Measurements from ENCODE around the gene RNFT2.
"Not testable (repeated sequence)": the region's sequence is repeated elsewhere in the genome, so short reads cannot be mapped to it uniquely, and the experiment has no call there.

Gene RNFT2

GRCh38 chr12:116731801-116732200 lies 6.3 kb upstream of the RNFT2 start:
- Histone ChIP-seq H3K4me3 (ENCODE audit: low read length) (no peak overlapping the region), H3K9ac (ENCODE audit: low read length) (no peak overlapping the region), H3K27me3 (ENCODE audit: control insufficient read depth, insufficient read depth, low read length) (no peaks in the 10 kb centered on the region), H3K27ac (ENCODE audit: low read length) (no peak overlapping the region), H3K36me3 (ENCODE audit: control insufficient read depth, low read depth, low read length) (peaks cover 12% of the 10 kb centered on the region), H3K4me1 (ENCODE audit: control insufficient read depth, low read depth, low read length) (peaks cover 9% of the 10 kb centered on the region), H3K9me3 (ENCODE audit: control insufficient read depth, low read depth, low read length) (no peaks in the 10 kb centered on the region)

- no peaks in the 10 kb centered on the region for H3K9me3 ChIP-seq (ENCODE audit: control insufficient read depth, low read depth, low read length)
- no peak overlapping the region for H3K9ac ChIP-seq (ENCODE audit: low read length)
- H3K27me3 ChIP-seq (ENCODE audit: control insufficient read depth, insufficient read depth, low read length) = no peaks in the 10 kb centered on the region
- no peak overlapping the region for H3K4me3 ChIP-seq (ENCODE audit: low read length)
- H3K4me1 ChIP-seq (ENCODE audit: control insufficient read depth, low read depth, low read length) = peaks cover 8% of the 10 kb centered on the region
- peaks cover 12% of the 10 kb centered on the region for H3K36me3 ChIP-seq (ENCODE audit: control insufficient read depth, low read depth, low read length)
- no peak overlapping the region for H3K27ac ChIP-seq (ENCODE audit: low read length)
Measured at GRCh38 chr12:116734156-116734768, 3.9 kb upstream of the RNFT2 start.

GRCh38 chr12:116735084-116735483 lies 3.0 kb upstream of the RNFT2 start:
- no peaks in the 10 kb centered on the region for H3K27me3 ChIP-seq (ENCODE audit: control insufficient read depth, insufficient read depth, low read length)
- no peaks in the 10 kb centered on the region for H3K9me3 ChIP-seq (ENCODE audit: control insufficient read depth, low read depth, low read length)
- peaks cover 12% of the 10 kb centered on the region for H3K36me3 ChIP-seq (ENCODE audit: control insufficient read depth, low read depth, low read length)
- no peak overlapping the region for H3K4me3 ChIP-seq (ENCODE audit: low read length)
- no peak overlapping the region for H3K27ac ChIP-seq (ENCODE audit: low read length)
- peaks cover 8% of the 10 kb centered on the region for H3K4me1 ChIP-seq (ENCODE audit: control insufficient read depth, low read depth, low read length)
- no peak overlapping the region for H3K9ac ChIP-seq (ENCODE audit: low read length)

GRCh38 chr12:116735951-116736599 lies 2.0 kb upstream of the RNFT2 start:
- H3K4me3 ChIP-seq (ENCODE audit: low read length) = peak overlapping the region; percentile 91
- no peaks in the 10 kb centered on the region for H3K9me3 ChIP-seq (ENCODE audit: control insufficient read depth, low read depth, low read length)
- H3K27me3 ChIP-seq (ENCODE audit: control insufficient read depth, insufficient read depth, low read length) = no peaks in the 10 kb centered on the region
- H3K36me3 ChIP-seq (ENCODE audit: control insufficient read depth, low read depth, low read length) = peaks cover 22% of the 10 kb centered on the region
- H3K9ac ChIP-seq (ENCODE audit: low read length) = no peak overlapping the region
- peaks cover 8% of the 10 kb centered on the region for H3K4me1 ChIP-seq (ENCODE audit: control insufficient read depth, low read depth, low read length)
- no peak overlapping the region for H3K27ac ChIP-seq (ENCODE audit: low read length)

GRCh38 chr12:116736962-116737773 lies 947 bp upstream of the RNFT2 start:
- no peak overlapping the region for H3K27ac ChIP-seq (ENCODE audit: low read length)
- H3K27me3 ChIP-seq (ENCODE audit: control insufficient read depth, insufficient read depth, low read length) = no peaks in the 10 kb centered on the region
- no peaks in the 10 kb centered on the region for H3K9me3 ChIP-seq (ENCODE audit: control insufficient read depth, low read depth, low read length)
- H3K9ac ChIP-seq (ENCODE audit: low read length) = peak overlapping the region; percentile 79
- peaks cover 8% of the 10 kb centered on the region for H3K4me1 ChIP-seq (ENCODE audit: control insufficient read depth, low read depth, low read length)
- H3K36me3 ChIP-seq (ENCODE audit: control insufficient read depth, low read depth, low read length) = peaks cover 23% of the 10 kb centered on the region
- peak overlapping the region; percentile 91 for H3K4me3 ChIP-seq (ENCODE audit: low read length)

- no peaks in the 10 kb centered on the region for H3K27me3 ChIP-seq (ENCODE audit: control insufficient read depth, insufficient read depth, low read length)
- peaks cover 19% of the 10 kb centered on the region for H3K36me3 ChIP-seq (ENCODE audit: control insufficient read depth, low read depth, low read length)
- no peak overlapping the region for H3K4me3 ChIP-seq (ENCODE audit: low read length)
- no peak overlapping the region for H3K27ac ChIP-seq (ENCODE audit: low read length)
- H3K9ac ChIP-seq (ENCODE audit: low read length) = no peak overlapping the region
- H3K4me1 ChIP-seq (ENCODE audit: control insufficient read depth, low read depth, low read length) = peaks cover 8% of the 10 kb centered on the region
- no peaks in the 10 kb centered on the region for H3K9me3 ChIP-seq (ENCODE audit: control insufficient read depth, low read depth, low read length)
Measured at GRCh38 chr12:116739381-116739887, 1.3 kb downstream of the RNFT2 start.

GRCh38 chr12:116742787-116743186 lies 4.7 kb downstream of the RNFT2 start:
- not testable (repeated sequence) for H3K4me1 ChIP-seq (ENCODE audit: control insufficient read depth, low read depth, low read length); H3K27ac ChIP-seq (ENCODE audit: low read length); H3K27me3 ChIP-seq (ENCODE audit: control insufficient read depth, insufficient read depth, low read length); H3K9ac ChIP-seq (ENCODE audit: low read length); H3K4me3 ChIP-seq (ENCODE audit: low read length); H3K9me3 ChIP-seq (ENCODE audit: control insufficient read depth, low read depth, low read length)
- peaks cover 12% of the 10 kb centered on the region for H3K36me3 ChIP-seq (ENCODE audit: control insufficient read depth, low read depth, low read length)

- H3K4me1 ChIP-seq (ENCODE audit: control insufficient read depth, low read depth, low read length) = no peaks in the 10 kb centered on the region
- no peak overlapping the region for H3K4me3 ChIP-seq (ENCODE audit: low read length)
- H3K9ac ChIP-seq (ENCODE audit: low read length) = no peak overlapping the region
- no peaks in the 10 kb centered on the region for H3K27me3 ChIP-seq (ENCODE audit: control insufficient read depth, insufficient read depth, low read length)
- peaks cover 12% of the 10 kb centered on the region for H3K36me3 ChIP-seq (ENCODE audit: control insufficient read depth, low read depth, low read length)
- H3K9me3 ChIP-seq (ENCODE audit: control insufficient read depth, low read depth, low read length) = no peaks in the 10 kb centered on the region
- no peak overlapping the region for H3K27ac ChIP-seq (ENCODE audit: low read length)
Measured at GRCh38 chr12:116744766-116745165, 6.7 kb downstream of the RNFT2 start.

- Histone ChIP-seq H3K36me3 (ENCODE audit: control insufficient read depth, low read depth, low read length) (peaks cover 7% of the 10 kb centered on the region), H3K9me3 (ENCODE audit: control insufficient read depth, low read depth, low read length) (no peaks in the 10 kb centered on the region), H3K27me3 (ENCODE audit: control insufficient read depth, insufficient read depth, low read length) (no peaks in the 10 kb centered on the region), H3K27ac (ENCODE audit: low read length) (no peak overlapping the region), H3K4me3 (ENCODE audit: low read length) (no peak overlapping the region), H3K9ac (ENCODE audit: low read length) (no peak overlapping the region), H3K4me1 (ENCODE audit: control insufficient read depth, low read depth, low read length) (no peaks in the 10 kb centered on the region)
Measured at GRCh38 chr12:116745554-116745953, 7.4 kb downstream of the RNFT2 start.

- peaks cover 16% of the 10 kb centered on the region for H3K36me3 ChIP-seq (ENCODE audit: control insufficient read depth, low read depth, low read length)
- no peaks in the 10 kb centered on the region for H3K27me3 ChIP-seq (ENCODE audit: control insufficient read depth, insufficient read depth, low read length)
- no peak overlapping the region for H3K9ac ChIP-seq (ENCODE audit: low read length)
- no peaks in the 10 kb centered on the region for H3K9me3 ChIP-seq (ENCODE audit: control insufficient read depth, low read depth, low read length)
- H3K4me3 ChIP-seq (ENCODE audit: low read length) = no peak overlapping the region
- H3K4me1 ChIP-seq (ENCODE audit: control insufficient read depth, low read depth, low read length) = no peaks in the 10 kb centered on the region
- H3K27ac ChIP-seq (ENCODE audit: low read length) = no peak overlapping the region
Measured at GRCh38 chr12:116749884-116750283, 11.8 kb downstream of the RNFT2 start.

- H3K9me3 ChIP-seq (ENCODE audit: control insufficient read depth, low read depth, low read length) = no peaks in the 10 kb centered on the region
- peaks cover 16% of the 10 kb centered on the region for H3K36me3 ChIP-seq (ENCODE audit: control insufficient read depth, low read depth, low read length)
- no peaks in the 10 kb centered on the region for H3K4me1 ChIP-seq (ENCODE audit: control insufficient read depth, low read depth, low read length)
- no peak overlapping the region for H3K27ac ChIP-seq (ENCODE audit: low read length)
- no peaks in the 10 kb centered on the region for H3K27me3 ChIP-seq (ENCODE audit: control insufficient read depth, insufficient read depth, low read length)
- no peak overlapping the region for H3K9ac ChIP-seq (ENCODE audit: low read length)
- H3K4me3 ChIP-seq (ENCODE audit: low read length) = no peak overlapping the region
Measured at GRCh38 chr12:116750298-116750697, 12.2 kb downstream of the RNFT2 start.

Measured in iPS-18a (cell line).